Panc1 (cell line): Measurements from ENCODE around the gene KRTAP10-10.

Source experiments
- CTCF ChIP-seq: fragments of 450-650 bp; IDR thresholded peaks from 2 replicates; pipeline ENCODE4 v1.5.1; 2017; ENCODE audit warnings: mild to moderate bottlenecking
- POLR2AphosphoS5 ChIP-seq: IDR thresholded peaks from 2 replicates; pipeline ENCODE4 v1.6.1; 2012; ENCODE audit warnings: mild to moderate bottlenecking, low read depth, low read length, moderate library complexity

- TF ChIP-seq POLR2AphosphoS5: no peak
- no peak for TF ChIP-seq CTCF
Measured at GRCh38 chr21:44594406-44594916, 42.7 kb upstream of the KRTAP10-10 start.
